Gastrocnemius medialis (tissue), 4 donors: ENCODE data around the gene APBA3.

ENCODE experiments used
- POLR2A ChIP-seq, 2 donors: fragments of 450-650 bp; IDR thresholded peaks; one replicate each; pipeline ENCODE4 v1.6.1; 2017; ENCODE audit warnings: antibody characterized with exemption in 2 of 2, mild to moderate bottlenecking in 2 of 2, moderate library complexity in 2 of 2
- TF ChIP-seq, protein P1 (sequence below), 5 experiments: fragments of 450-650 bp in 3 of 5; fragments of 200-600 bp in 2 of 5; sonication (generic) in 2 of 5; IDR thresholded peaks in 4 of 5; conservative IDR thresholded peaks in 1 of 5; 1 replicate in 4 of 5; 2 replicates in 1 of 5; pipeline ENCODE4 v1.5.1; 2016 to 2019; ENCODE audit warnings: antibody characterized with exemption in 5 of 5, mild to moderate bottlenecking in 3 of 5, moderate library complexity in 3 of 5

DNA sequence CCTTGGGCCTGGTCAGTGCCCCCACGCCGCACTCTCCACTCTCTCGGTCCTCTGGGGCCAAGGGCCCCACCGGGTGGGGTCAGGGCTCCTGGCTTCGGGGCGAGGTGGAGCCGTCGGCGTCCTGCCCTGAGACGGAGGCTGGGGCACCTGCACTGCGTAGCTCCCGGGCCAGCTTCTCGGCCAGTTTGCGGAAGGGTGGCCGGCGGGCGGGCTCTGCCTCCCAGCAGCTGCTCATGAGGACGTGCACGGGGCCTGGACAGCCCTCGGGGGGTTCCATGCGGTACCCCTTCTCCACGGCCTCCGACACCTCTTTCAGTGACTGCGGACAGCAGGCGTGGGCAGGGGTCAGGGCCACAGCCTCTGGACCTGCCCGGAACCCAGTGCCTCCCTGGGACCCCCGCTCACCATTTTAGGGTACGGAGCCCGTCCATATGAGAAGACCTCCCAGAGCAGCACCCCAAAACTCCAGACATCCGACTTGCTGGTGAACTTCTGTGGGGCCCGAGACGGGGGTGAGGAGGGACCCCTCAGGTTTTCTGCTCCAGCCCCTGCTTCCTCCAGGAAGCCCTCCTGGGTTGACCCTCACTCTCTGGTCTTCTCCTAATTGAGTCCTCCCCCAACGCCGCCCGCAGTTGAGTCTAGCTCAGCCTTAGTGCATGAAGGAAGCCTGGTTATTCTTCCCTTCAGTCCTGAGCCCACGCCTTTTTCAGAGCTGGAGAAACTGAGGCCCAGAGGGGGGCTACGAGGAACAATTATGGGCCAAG is 16.8 kb upstream of the APBA3 start:
- TF ChIP-seq, protein P1, sequence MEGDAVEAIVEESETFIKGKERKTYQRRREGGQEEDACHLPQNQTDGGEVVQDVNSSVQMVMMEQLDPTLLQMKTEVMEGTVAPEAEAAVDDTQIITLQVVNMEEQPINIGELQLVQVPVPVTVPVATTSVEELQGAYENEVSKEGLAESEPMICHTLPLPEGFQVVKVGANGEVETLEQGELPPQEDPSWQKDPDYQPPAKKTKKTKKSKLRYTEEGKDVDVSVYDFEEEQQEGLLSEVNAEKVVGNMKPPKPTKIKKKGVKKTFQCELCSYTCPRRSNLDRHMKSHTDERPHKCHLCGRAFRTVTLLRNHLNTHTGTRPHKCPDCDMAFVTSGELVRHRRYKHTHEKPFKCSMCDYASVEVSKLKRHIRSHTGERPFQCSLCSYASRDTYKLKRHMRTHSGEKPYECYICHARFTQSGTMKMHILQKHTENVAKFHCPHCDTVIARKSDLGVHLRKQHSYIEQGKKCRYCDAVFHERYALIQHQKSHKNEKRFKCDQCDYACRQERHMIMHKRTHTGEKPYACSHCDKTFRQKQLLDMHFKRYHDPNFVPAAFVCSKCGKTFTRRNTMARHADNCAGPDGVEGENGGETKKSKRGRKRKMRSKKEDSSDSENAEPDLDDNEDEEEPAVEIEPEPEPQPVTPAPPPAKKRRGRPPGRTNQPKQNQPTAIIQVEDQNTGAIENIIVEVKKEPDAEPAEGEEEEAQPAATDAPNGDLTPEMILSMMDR (IDR thresholded peaks at IDR 0.05 in 4 of 5, conservative IDR thresholded peaks at IDR 0.05 in 1 of 5), result no peak
- no peak for TF ChIP-seq POLR2A (IDR thresholded peaks at IDR 0.05)
